OCI-LY1 (cell line): ENCODE results near the gene HARBI1.

Source experiments
- H2AFZ ChIP-seq: fragments of 200-600 bp; sonication (generic), shearing (Covaris generic); 2 replicates; pipeline ENCODE4 v1.6.0; 2014; ENCODE audit warnings: antibody characterized with exemption, mild to moderate bottlenecking, low read length
- H3F3A ChIP-seq: fragments of 200-600 bp; sonication (generic), shearing (Covaris generic); 2 replicates; pipeline ENCODE4 v1.6.0; 2014; ENCODE audit warnings: mild to moderate bottlenecking, antibody characterized with exemption, low read length, moderate library complexity; ENCODE audit not compliant: insufficient read depth
- H3K27ac ChIP-seq: fragments of 200-600 bp; sonication (generic); 2 replicates; pipeline ENCODE4 v1.5.1; 2014; ENCODE audit warnings: low read length, mixed run types, mild to moderate bottlenecking, low read depth; ENCODE audit not compliant: poor library complexity, severe bottlenecking
- H3K27me3 ChIP-seq: fragments of 200-600 bp; sonication (generic); 2 replicates; pipeline ENCODE4 v1.6.0; 2014; ENCODE audit warnings: antibody characterized with exemption, mild to moderate bottlenecking, low read length, moderate library complexity; ENCODE audit not compliant: insufficient read depth
- H3K36me3 ChIP-seq: fragments of 200-600 bp; sonication (generic); 2 replicates; pipeline ENCODE4 v1.6.1; 2014; ENCODE audit warnings: mild to moderate bottlenecking, antibody characterized with exemption, low read length, moderate library complexity, mixed read lengths; ENCODE audit not compliant: insufficient read depth
- H3K4me1 ChIP-seq: fragments of 200-600 bp; sonication (generic); 2 replicates; pipeline ENCODE4 v1.5.1; 2014; ENCODE audit warnings: mild to moderate bottlenecking, low read length, moderate library complexity; ENCODE audit not compliant: insufficient read depth, severe bottlenecking
- H3K4me2 ChIP-seq: fragments of 200-600 bp; sonication (generic), shearing (Covaris generic); 2 replicates; pipeline ENCODE4 v1.6.1; 2014; ENCODE audit warnings: low read length
- H3K4me3 ChIP-seq: fragments of 200-600 bp; sonication (generic); 2 replicates; pipeline ENCODE4 v1.5.1; 2014; ENCODE audit warnings: low read length, low read depth, mild to moderate bottlenecking, mixed read lengths; ENCODE audit not compliant: poor library complexity, severe bottlenecking
- H3K79me2 ChIP-seq: fragments of 200-600 bp; shearing (Covaris generic); 2 replicates; pipeline ENCODE4 v1.6.1; 2016; ENCODE audit warnings: mixed run types, low read length, mixed read lengths; ENCODE audit not compliant: insufficient read depth
- H3K9ac ChIP-seq: fragments of 200-600 bp; sonication (generic), shearing (Covaris generic); 2 replicates; pipeline ENCODE4 v1.6.1; 2014; ENCODE audit warnings: mild to moderate bottlenecking, low read length, mixed read lengths
- H3K9me2 ChIP-seq: fragments of 200-600 bp; sonication (generic), shearing (Covaris generic); 2 replicates; pipeline ENCODE4 v1.6.1; 2014; ENCODE audit warnings: low read depth, mild to moderate bottlenecking, low read length, mixed read lengths
- H3K9me3 ChIP-seq: fragments of 200-600 bp; shearing (Covaris generic); 2 replicates; pipeline ENCODE4 v1.6.1; 2014; ENCODE audit warnings: low read length, mixed read lengths
- H4K20me1 ChIP-seq: fragments of 200-600 bp; sonication (generic), shearing (Covaris generic); 2 replicates; pipeline ENCODE4 v1.6.0; 2016; ENCODE audit warnings: mild to moderate bottlenecking, low read length; ENCODE audit not compliant: insufficient read depth
- EZH2 ChIP-seq: fragments of 200-600 bp; sonication (generic), shearing (Covaris generic); IDR thresholded peaks from 2 replicates; pipeline ENCODE4 v1.8.0; 2017; ENCODE audit warnings: borderline replicate concordance, mixed run types, mild to moderate bottlenecking, antibody characterized with exemption, low read length, moderate library complexity, mixed read lengths
- TF ChIP-seq, protein P1 (sequence below): fragments of 200-600 bp; sonication (generic), shearing (Covaris generic); IDR thresholded peaks from 2 replicates; pipeline ENCODE4 v1.5.1; 2017; ENCODE audit warnings: mild to moderate bottlenecking, antibody characterized with exemption, low read length, moderate library complexity, mixed read lengths

Gene HARBI1

DNA sequence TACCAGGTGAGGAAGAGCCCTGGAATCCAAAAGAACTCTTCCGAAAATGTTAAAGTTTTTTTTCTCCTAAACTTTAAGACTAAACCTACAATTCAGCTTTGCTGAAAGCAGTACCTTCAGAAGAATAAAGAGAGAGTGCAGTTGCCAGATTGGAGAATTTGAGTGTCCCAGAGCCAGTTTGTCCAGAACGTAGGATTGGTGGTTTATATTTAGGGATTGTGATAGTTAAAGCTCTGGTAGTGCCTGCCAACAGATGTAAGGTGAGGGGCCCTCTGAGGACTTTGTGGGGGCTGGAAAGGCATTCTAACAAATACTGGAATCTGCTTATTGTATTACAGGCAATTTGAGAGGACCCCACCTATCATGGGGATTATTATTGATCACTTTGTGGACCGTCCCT is 40.2 kb upstream of the HARBI1 start:
- H3K4me3 ChIP-seq = no peak overlapping the region
- no peak overlapping the region for H3K9ac ChIP-seq
- H2AFZ ChIP-seq = no peak overlapping the region
- no peak for TF ChIP-seq EZH2
- TF ChIP-seq, protein P1, sequence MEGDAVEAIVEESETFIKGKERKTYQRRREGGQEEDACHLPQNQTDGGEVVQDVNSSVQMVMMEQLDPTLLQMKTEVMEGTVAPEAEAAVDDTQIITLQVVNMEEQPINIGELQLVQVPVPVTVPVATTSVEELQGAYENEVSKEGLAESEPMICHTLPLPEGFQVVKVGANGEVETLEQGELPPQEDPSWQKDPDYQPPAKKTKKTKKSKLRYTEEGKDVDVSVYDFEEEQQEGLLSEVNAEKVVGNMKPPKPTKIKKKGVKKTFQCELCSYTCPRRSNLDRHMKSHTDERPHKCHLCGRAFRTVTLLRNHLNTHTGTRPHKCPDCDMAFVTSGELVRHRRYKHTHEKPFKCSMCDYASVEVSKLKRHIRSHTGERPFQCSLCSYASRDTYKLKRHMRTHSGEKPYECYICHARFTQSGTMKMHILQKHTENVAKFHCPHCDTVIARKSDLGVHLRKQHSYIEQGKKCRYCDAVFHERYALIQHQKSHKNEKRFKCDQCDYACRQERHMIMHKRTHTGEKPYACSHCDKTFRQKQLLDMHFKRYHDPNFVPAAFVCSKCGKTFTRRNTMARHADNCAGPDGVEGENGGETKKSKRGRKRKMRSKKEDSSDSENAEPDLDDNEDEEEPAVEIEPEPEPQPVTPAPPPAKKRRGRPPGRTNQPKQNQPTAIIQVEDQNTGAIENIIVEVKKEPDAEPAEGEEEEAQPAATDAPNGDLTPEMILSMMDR = no peak
- H3K79me2 ChIP-seq = no peaks in the 10 kb centered on the region
- H3F3A ChIP-seq = no peaks in the 10 kb centered on the region
- peaks cover 64% of the 10 kb centered on the region for H3K36me3 ChIP-seq
- H3K4me1 ChIP-seq = peaks cover 14% of the 10 kb centered on the region
- no peak overlapping the region for H3K27ac ChIP-seq
- H3K4me2 ChIP-seq = no peak overlapping the region
- no peaks in the 10 kb centered on the region for H4K20me1 ChIP-seq
- no peaks in the 10 kb centered on the region for H3K9me3 ChIP-seq
- no peaks in the 10 kb centered on the region for H3K9me2 ChIP-seq
- H3K27me3 ChIP-seq = no peaks in the 10 kb centered on the region

DNA sequence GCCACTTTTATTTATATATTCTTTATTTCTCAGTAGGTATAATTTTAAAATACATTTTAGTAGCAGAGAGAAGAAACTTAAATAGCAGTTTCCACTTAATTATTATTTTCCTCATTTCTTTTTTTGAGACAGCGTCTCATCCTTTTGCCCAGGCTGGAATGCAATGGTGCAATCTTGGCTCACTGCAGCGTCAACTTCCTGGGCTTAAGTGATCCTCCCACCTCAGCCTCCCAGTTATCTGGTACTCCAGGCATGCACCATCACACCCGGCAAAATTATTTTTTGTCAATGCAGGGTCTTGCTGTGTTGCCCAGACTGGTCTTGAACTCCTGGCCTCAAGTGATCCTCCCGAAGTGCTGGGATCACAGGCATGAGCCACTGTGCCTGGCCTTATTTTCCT is 38.6 kb upstream of the HARBI1 start:
- Histone ChIP-seq H3K9ac (no peak overlapping the region), H3K79me2 (no peaks in the 10 kb centered on the region), H3K4me1 (peaks cover 5% of the 10 kb centered on the region), H3K27me3 (no peaks in the 10 kb centered on the region), H3K27ac (no peak overlapping the region), H4K20me1 (no peaks in the 10 kb centered on the region), H3K9me2 (no peaks in the 10 kb centered on the region), H3F3A (no peaks in the 10 kb centered on the region), H3K36me3 (peaks cover 78% of the 10 kb centered on the region), H3K4me3 (no peak overlapping the region), H3K4me2 (no peak overlapping the region), H3K9me3 (no peaks in the 10 kb centered on the region), H2AFZ (no peak overlapping the region)
- TF ChIP-seq, protein P1 = no peak
- TF ChIP-seq EZH2 = no peak

- Histone ChIP-seq H3K9ac (no peak overlapping the region), H3K4me3 (no peak overlapping the region), H3K79me2 (no peaks in the 10 kb centered on the region), H3K4me1 (no peaks in the 10 kb centered on the region), H3K27ac (no peak overlapping the region), H3K4me2 (no peak overlapping the region), H3F3A (no peaks in the 10 kb centered on the region), H3K27me3 (no peaks in the 10 kb centered on the region), H3K9me3 (no peaks in the 10 kb centered on the region), H4K20me1 (no peaks in the 10 kb centered on the region), H2AFZ (no peak overlapping the region), H3K9me2 (no peaks in the 10 kb centered on the region), H3K36me3 (peaks cover 72% of the 10 kb centered on the region)
- TF ChIP-seq, protein P1 = no peak
- TF ChIP-seq EZH2 = no peak
Observed at GRCh38 chr11:46649180-46649738, 32.2 kb upstream of the HARBI1 start.
